ES-I3 (cell line): Measurements from ENCODE around the gene FMN1.
"Not testable (repeated sequence)": the region's sequence is repeated elsewhere in the genome, so short reads cannot be mapped to it uniquely, and the experiment has no call there.

ENCODE experiments used
- H3K36me3 ChIP-seq: 2 replicates; pipeline ENCODE4 v1.6.1; 2013; ENCODE audit warnings: mild to moderate bottlenecking, low read length, control low read depth, moderate library complexity; ENCODE audit not compliant: insufficient read depth
- H3K4me1 ChIP-seq: 2 replicates; pipeline ENCODE4 v1.6.1; 2013; ENCODE audit warnings: mild to moderate bottlenecking, control low read depth, low read length; ENCODE audit not compliant: insufficient read depth
- H3K9ac ChIP-seq: 2 replicates; pipeline ENCODE4 v1.6.1; 2013; ENCODE audit warnings: low read depth, mild to moderate bottlenecking, low read length, moderate library complexity
- H3K9me3 ChIP-seq: 2 replicates; pipeline ENCODE4 v1.6.1; 2013; ENCODE audit warnings: mild to moderate bottlenecking, low read length, moderate library complexity; ENCODE audit not compliant: control insufficient read depth, insufficient read depth

The FMN1 gene

DNA sequence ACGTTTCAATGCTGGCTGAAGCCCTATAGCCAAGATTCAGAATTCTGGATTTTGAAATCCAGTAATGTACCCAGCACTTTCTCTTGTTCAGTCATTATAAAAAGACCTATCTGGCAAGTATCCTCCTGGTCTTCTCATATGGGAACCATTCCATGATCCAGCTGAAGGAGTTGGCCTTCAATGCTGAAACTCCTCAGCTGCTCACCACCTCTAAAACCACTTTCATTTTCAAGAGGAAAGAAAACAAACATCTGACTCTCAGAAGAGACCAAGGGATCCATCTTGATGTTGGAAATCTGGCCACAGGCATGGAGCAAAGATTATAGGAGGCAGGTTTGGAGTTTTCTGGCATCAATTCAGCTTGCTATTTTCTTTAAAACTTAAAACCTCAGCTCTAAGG, 235.4 kb downstream of the FMN1 start:
- H3K9me3 ChIP-seq = no peaks in the 10 kb centered on the region
- H3K36me3 ChIP-seq = no peaks in the 10 kb centered on the region
- no peaks in the 10 kb centered on the region for H3K4me1 ChIP-seq
- no peak overlapping the region for H3K9ac ChIP-seq

DNA sequence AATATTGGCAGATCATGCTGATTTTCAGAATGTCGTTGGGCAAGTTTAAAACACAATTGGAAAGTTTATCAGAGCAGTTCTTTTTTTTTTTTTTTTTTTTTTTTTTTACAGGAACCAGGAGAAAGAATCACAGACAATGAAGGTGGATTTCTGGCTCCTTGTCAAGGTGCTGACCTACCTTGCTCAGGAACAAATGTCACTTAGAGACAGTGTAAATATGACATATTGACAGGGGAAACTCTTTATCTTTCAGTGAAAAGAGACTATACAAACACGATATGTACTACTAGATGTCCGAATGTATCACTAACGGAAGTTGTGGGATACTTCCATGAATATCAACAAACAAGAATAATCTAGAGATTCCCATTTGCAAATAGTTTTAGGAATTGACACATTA, 237.3 kb downstream of the FMN1 start:
- Histone ChIP-seq H3K9me3 (no peaks in the 10 kb centered on the region), H3K4me1 (peaks cover 14% of the 10 kb centered on the region), H3K9ac (no peak overlapping the region), H3K36me3 (no peaks in the 10 kb centered on the region)

DNA sequence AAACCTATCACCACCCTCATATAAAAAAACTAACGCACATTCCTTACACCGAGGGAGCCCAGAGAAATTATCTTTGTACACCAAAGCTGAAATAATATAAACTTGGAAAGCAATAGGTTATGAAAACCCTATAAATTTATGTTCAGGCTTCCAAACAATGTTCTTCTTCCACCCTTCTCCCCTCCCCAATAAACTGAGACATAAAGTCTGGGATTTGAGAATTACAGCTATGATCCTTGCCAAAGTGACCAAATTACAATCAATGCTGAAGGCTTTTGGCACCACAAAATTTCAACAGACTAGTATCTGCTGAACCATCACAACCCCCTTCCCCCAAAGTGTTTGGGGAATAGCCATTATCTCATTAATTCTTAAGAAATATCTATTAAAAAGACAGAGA, 237.8 kb downstream of the FMN1 start:
- H3K36me3 ChIP-seq = no peaks in the 10 kb centered on the region
- H3K9me3 ChIP-seq = no peaks in the 10 kb centered on the region
- H3K9ac ChIP-seq = no peak overlapping the region
- H3K4me1 ChIP-seq = peaks cover 14% of the 10 kb centered on the region

DNA sequence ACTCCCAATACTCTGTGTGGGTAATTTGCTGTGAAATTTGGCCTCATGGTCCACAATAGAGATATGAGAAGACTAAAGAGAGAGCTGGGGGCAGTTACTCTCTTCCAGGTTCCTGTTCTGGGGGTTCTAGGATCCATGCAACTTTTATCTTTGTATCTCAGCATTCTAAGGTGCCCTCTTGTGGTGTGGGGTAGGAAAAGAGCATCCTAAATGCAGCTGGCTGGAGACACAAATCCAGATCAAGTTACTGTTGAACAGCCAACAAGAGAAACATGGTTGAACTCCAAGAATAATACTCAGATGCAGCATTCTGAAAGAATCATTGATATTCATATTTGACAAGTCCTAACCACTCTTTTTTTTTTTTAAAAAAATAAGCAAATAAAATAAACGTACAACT, 238.5 kb downstream of the FMN1 start:
- peaks cover 14% of the 10 kb centered on the region for H3K4me1 ChIP-seq
- H3K9ac ChIP-seq = no peak overlapping the region
- H3K36me3 ChIP-seq = no peaks in the 10 kb centered on the region
- H3K9me3 ChIP-seq = no peaks in the 10 kb centered on the region

DNA sequence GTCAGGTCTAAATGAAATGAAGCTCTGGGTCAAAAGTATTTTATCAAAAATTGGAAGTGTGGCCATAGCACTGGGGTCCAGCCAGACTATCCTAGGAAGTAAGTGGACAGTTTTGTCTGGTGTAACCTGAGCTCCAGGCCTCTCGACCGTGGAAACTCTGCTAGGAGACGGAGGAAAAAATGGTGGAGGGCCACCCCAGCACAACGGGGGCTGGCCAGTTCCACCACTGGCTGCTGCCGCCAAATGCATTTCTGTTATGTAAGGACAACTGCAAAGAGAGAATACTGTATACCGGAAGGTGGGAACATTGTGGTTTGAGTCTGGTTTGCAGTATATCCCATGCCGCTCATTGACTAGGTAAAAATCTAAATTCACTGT, 241.0 kb downstream of the FMN1 start:
- H3K9ac ChIP-seq = no peak overlapping the region
- no peaks in the 10 kb centered on the region for H3K9me3 ChIP-seq
- H3K4me1 ChIP-seq = peaks cover 14% of the 10 kb centered on the region
- no peaks in the 10 kb centered on the region for H3K36me3 ChIP-seq

DNA sequence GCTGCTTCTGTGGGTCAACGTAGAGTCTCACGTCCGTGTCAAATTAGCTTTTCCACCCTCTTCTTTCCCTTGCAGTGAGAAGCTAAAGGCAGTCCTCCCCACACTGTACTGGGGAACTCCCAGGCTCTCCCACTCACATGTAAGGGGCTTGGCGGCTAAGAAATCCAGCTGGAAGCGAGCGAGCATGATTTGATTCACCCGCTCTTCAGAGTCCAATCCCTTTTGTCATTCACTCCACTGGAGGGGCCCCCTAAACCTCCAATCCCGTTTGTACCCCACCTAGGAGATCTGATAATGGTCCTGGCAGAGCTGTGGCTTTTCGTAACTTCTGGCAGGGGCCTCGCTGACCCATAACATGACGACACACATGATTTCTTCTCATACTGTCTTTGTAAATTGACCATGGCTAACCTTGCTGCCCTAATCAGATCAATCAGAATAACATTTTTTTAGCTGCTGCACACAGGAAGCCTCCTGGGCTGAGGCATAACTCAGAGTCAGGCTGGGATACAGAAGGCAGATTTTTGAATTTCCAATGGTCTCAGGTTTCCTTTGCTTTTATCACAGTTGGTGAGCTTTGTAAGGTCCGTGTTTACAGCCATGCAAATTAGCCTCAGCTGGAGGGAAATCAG, 241.5 kb downstream of the FMN1 start:
- Histone ChIP-seq H3K36me3 (no peaks in the 10 kb centered on the region), H3K9me3 (no peaks in the 10 kb centered on the region), H3K9ac (no peak overlapping the region), H3K4me1 (peaks cover 14% of the 10 kb centered on the region)

DNA sequence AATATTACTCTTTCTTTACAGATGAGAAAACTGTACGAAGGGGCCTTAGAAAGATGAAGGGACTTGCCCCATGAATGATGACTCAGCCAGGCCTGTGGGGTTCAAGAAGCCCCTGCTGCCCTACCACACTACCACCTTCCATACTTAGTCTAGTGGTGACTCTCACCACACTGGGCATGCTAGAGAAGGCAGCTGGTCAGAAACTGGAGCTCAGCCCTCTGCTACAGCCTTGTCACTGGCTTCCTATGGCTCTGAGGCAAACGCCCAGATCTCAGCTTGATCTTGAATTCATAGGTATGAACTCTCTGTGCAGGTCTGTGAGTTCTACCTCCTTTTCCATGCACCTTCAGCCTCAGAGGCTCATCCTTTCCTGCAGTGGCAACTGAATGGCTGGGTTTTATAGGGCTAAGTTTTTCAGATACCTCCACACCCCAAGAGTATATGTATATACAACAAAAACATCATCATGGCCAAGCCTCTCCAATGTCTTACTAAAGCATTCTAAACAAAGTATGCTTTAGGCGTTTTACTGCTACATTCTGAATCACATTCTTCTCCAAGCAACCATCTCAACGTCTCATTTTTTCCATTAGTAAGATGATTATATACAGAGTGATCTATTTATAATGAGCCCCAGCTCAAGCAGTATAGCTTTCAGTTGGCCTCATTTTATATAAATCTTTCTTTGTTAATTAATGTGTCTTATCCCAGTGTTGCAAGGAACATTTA, 242.6 kb downstream of the FMN1 start:
- peaks cover 14% of the 10 kb centered on the region for H3K4me1 ChIP-seq
- no peaks in the 10 kb centered on the region for H3K9me3 ChIP-seq
- no peak overlapping the region for H3K9ac ChIP-seq
- H3K36me3 ChIP-seq = no peaks in the 10 kb centered on the region

DNA sequence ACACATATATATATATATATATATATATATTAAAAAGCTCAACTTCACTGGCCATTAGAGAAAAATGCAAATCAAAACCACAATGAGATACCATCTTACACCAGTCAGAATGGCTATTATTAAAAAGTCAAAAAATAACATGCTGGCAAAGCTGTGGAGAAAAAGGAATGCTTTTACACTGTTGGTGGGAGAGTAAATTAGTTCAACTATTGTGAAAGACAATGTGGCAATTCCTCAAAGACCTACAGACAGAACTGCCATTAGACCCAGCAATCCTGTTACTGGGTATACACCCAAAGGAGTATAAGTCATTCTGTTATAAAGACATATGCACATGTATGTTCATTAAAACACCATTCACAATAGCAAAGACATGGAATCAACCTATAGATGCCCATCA, 244.5 kb downstream of the FMN1 start:
- not testable (repeated sequence) for H3K9ac ChIP-seq, H3K36me3 ChIP-seq, H3K9me3 ChIP-seq
- H3K4me1 ChIP-seq = peaks cover 14% of the 10 kb centered on the region

DNA sequence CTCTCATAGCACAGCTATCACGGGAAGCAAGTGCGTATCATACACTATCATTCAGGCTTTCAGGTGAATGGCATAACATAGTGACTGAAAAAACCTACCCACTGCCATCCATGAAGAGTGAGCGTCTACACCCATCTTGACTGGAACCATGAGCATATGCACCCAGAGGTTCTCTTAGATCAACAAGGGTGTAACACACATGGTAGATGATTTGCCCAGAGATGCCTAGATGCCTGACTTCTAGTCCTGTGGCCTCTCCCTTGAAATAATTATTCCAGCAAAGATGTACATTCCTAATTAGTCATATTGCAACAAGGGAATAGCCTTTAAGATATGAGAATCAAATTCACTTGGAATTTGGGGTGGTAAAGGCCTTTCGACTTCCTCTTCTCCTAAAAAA, 248.3 kb downstream of the FMN1 start:
- H3K4me1 ChIP-seq = no peaks in the 10 kb centered on the region
- no peak overlapping the region for H3K9ac ChIP-seq
- H3K9me3 ChIP-seq = no peaks in the 10 kb centered on the region
- no peaks in the 10 kb centered on the region for H3K36me3 ChIP-seq

DNA sequence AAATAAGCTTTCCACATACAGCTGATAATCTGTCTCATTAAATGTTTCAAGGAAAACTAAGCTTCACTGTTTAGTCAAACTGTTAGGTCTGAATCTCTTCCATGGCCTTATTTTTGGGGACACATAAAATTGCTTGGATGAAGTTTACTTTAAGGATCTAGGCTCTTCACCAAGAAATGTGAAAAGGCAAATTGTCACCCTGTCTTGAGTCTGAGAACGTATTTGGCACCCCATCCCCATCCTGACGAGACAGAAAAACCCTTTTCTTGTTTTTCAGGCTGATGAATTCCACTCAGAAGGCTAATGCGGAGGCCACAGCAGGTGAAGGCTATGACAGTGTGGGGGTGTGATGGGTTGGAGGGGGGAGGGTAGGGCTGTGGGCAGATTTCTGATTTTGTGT, 250.1 kb downstream of the FMN1 start:
- H3K36me3 ChIP-seq = no peaks in the 10 kb centered on the region
- no peak overlapping the region for H3K9ac ChIP-seq
- no peaks in the 10 kb centered on the region for H3K4me1 ChIP-seq
- H3K9me3 ChIP-seq = no peaks in the 10 kb centered on the region

DNA sequence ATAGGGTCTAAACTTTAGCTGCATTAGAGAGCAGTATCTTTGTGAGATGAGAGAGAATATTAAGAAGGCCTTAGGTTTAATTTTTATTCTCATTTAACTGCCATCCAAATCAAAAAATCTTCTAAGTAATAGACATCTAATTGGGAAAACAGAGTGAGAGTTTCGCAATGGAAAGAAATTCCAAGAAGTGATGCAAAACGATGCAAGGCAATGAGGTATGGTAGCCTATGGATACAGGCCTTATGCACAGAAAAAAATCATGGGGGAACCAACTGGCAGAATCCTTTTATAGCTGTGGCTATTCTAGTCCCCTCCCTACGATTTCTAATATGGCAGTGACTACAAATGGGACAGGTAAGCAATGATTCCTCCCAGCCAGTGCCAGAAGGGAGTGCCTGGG, 250.8 kb downstream of the FMN1 start:
- H3K9me3 ChIP-seq = no peaks in the 10 kb centered on the region
- H3K36me3 ChIP-seq = no peaks in the 10 kb centered on the region
- no peak overlapping the region for H3K9ac ChIP-seq
- no peaks in the 10 kb centered on the region for H3K4me1 ChIP-seq

DNA sequence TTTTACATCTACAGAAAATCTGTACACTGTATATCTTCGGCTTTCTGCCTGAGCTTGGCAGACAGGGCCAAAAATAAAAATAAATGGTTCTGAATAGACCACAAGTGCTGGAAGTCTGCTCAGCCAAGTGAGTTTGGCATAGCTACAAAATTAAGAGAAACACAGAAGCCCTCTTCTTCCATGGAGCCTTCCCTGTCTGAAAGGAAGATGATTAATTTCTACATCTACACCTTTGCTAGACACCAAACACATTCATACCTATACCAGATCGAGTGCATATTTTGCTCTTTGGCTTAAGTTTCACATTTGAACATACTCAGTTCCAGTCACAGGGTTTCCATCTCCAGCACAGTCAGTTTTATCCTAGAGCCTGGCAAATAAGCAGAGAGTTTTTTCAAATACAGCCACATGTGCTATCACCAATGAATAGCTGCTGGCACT, 252.1 kb downstream of the FMN1 start:
- Histone ChIP-seq H3K4me1 (no peaks in the 10 kb centered on the region), H3K36me3 (no peaks in the 10 kb centered on the region), H3K9ac (no peak overlapping the region), H3K9me3 (no peaks in the 10 kb centered on the region)

DNA sequence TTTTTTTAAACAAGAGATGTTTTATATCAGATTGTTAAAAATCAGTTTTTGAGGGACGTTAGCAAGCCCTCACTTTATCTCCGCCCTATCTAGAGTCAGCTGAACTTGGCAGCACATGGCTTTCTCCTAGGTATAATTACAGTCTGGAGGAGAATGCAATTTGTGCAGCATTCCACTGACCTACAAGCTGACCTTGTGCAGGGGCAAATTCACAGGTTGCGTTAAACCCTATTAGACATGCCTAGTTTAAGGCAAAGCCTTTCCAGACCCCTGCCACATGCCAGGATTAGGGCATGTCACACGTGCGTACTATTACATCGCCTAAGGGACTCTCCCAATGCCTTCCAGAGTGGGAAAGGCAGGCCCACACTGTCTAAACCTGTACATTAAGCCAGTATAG, 252.7 kb downstream of the FMN1 start:
- Histone ChIP-seq H3K9ac (no peak overlapping the region), H3K9me3 (no peaks in the 10 kb centered on the region), H3K4me1 (no peaks in the 10 kb centered on the region), H3K36me3 (no peaks in the 10 kb centered on the region)

DNA sequence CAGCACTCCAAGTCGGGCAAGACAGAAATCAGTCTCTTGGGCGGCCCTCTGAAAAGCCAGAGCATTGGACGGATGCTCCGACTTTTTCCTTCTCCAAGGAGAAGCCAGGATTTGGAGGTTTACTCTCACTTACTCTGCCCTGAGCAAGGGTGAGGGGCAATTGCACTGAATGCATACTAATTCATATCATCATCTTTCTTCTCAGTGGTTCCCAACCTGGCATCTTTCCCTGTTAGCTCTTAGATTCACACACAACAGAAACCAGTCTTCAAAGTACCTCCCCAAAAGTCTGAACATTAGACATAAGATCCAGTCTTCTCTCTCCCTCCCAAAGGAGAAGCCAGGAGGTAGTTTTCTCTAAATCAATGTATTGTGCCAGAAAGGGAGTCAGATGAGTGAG, 257.5 kb downstream of the FMN1 start:
- Histone ChIP-seq H3K4me1 (no peaks in the 10 kb centered on the region), H3K36me3 (no peaks in the 10 kb centered on the region), H3K9ac (no peak overlapping the region), H3K9me3 (peaks cover 3% of the 10 kb centered on the region; the same call in 1 of the 2 replicates)

DNA sequence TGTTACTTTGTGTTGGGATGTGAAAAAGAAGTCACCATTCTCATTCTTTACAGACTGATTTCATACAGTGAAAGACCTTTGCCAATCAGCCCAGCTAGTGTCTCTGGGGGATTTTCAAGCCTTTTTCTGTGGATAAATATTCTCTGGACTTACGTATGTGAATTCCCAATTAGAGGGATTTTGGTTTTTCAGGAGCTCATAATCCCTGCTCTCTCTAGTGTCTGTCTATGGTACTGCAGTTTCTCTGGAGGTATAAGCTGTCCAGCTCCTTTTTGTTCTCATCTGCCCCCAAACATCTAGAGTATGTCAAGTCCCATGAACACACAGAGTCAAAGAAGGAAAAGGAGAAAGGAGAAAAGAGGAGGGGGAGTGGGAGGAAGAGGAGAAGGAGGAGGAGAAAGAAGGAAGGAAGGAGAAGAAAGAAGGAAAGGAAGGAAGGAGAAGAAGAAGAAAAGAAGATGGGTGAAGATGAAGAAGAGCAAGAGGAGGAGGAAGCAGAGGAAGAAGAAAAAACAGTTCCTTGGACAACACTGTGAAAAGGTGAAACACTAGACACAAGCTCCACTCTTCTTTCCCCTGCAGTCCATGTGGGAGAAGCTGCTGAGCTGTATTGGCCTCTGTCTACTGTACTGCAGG, 258.1 kb downstream of the FMN1 start:
- H3K9me3 ChIP-seq = peaks cover 3% of the 10 kb centered on the region; the same call in 1 of the 2 replicates
- no peaks in the 10 kb centered on the region for H3K36me3 ChIP-seq
- H3K4me1 ChIP-seq = no peaks in the 10 kb centered on the region
- H3K9ac ChIP-seq = no peak overlapping the region
